Epidermal melanocyte (primary cell): ENCODE results near the gene FASN.

Source experiments
- DNase-seq: peaks from one replicate; pipeline ENCODE4 v3.0.0; 2011; ENCODE audit warnings: low spot score; ENCODE audit not compliant: insufficient read length

The FASN gene

GRCh38 chr17:82028966-82029365 lies 69.1 kb downstream of the FASN start:
- no peak for DNase-seq
